ENCODE data around the gene PIK3R2.
A peak's percentile ranks its signal among the peaks of the same experiment; 100 is the strongest.
"Not testable (repeated sequence)": the region's sequence is repeated elsewhere in the genome, so short reads cannot be mapped to it uniquely, and the experiment has no call there.

The PIK3R2 gene

DNA sequence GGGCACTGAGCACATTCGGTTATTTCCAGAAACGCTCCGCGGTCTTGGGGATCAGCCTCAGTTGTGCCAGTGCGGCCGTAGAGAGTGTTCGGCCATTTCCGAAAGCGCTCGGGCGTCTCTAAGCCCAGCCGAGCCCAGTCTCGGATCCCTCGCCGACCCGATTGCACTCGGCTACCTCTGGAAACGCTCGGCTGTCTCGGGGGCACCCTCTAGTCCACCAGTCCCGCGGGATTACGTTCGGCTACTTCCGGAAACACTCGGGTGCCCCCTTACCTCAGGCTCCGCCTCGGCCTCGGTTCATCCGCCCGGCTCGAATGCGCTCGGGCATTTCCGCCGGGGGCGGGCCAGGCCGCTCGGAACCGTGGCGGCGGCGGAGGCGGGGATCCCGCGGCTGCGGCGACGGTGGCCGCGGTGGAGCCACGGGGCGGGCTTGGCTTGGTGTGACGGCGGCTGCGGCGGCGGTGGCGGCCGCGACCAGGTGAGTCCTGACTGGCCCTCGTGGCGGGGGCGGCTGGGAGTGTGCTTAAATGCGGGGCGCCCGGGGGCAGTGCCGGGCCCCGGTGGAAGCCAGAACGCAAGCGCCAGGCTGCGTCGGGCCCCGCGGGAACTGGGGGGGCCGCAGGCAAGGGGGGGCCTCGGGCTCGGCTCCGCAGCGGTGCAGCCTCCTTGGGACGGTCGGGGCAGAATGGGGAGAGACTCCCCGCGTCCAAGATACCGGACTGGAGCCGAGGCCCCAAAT is at the start of gene PIK3R2:
PIK3R2 (plus strand) TSS at position 347 of the 739 bp plus-strand sequence. CDS start 2,717 bp downstream, outside the sequence.
- peak; percentile 96 for DNase-seq (ENCODE audit: low read depth)
- peak within 1 kb of the TSS; percentile 67 for H3K4me3 ChIP-seq (ENCODE audit: low read depth, low read length)
- TF ChIP-seq, protein P1, sequence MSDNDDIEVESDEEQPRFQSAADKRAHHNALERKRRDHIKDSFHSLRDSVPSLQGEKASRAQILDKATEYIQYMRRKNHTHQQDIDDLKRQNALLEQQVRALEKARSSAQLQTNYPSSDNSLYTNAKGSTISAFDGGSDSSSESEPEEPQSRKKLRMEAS (IDR thresholded peaks at IDR 0.05; ENCODE audit: low read depth, low read length) = peak; percentile 6; the same call in 1 of the 2 replicates
- TF ChIP-seq POLR2A (IDR thresholded peaks at IDR 0.05; ENCODE audit: extremely low read depth, insufficient read length) = no peak
- no peak for TF ChIP-seq CTCF (IDR thresholded peaks at IDR 0.05; ENCODE audit: low read depth, low read length)
- no peak; the same call in 1 of the 2 replicates for TF ChIP-seq MYC (IDR thresholded peaks at IDR 0.05; ENCODE audit: low read depth, low read length)

DNA sequence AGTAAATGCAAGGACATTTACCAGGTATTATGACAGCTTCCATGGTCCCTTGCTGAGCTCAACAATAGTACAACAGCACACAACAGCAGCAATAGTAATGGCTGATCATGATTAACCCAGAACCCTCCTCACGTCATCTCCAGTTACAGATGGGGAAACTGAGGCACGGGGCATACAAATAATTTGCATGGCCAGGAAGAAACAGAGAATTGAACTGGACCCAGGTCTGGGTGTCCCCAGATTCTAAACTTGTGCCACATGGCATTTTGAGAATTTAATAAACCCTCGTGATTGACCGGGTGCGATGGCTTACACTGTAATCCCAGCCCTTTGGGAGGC is 48.2 kb upstream of the PIK3R2 start:
- peak overlapping the region; percentile 35 for H3K4me3 ChIP-seq (ENCODE audit: low read depth, low read length)
- no peak for DNase-seq (ENCODE audit: low read depth)
- TF ChIP-seq POLR2A (IDR thresholded peaks at IDR 0.05; ENCODE audit: extremely low read depth, insufficient read length) = no peak
- no peak for TF ChIP-seq MYC (IDR thresholded peaks at IDR 0.05; ENCODE audit: low read depth, low read length)
- TF ChIP-seq CTCF (IDR thresholded peaks at IDR 0.05; ENCODE audit: low read depth, low read length) = no peak
- TF ChIP-seq, protein P1 (IDR thresholded peaks at IDR 0.05; ENCODE audit: low read depth, low read length) = no peak

- not testable (repeated sequence) for DNase-seq (ENCODE audit: low read depth); H3K4me3 ChIP-seq (ENCODE audit: low read depth, low read length)
Observed at GRCh38 chr19:18105259-18105658, 47.7 kb upstream of the PIK3R2 start.

DNA sequence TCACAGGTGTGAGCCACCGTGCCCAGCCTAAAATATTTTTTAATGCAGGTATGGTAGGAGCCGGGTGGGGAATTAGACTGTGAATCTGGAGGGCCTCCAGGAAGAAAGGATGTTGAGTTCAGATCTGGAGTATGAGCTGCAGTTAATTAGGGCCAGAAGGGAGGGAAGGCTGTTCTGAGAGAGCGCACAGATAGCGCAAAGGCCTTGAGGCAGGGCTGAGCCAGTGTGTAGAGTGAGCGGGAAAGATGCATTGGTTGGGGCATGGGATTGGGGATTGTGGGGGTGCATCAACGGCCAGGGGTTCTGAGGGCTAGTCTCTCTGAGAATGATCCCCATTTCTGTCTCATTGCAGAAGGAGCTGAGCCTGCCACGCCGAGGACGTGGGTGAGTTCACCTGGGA is 45.7 kb upstream of the PIK3R2 start:
- H3K4me3 ChIP-seq (ENCODE audit: low read depth, low read length) = no peak overlapping the region
- DNase-seq (ENCODE audit: low read depth) = no peak
- no peak for TF ChIP-seq POLR2A (IDR thresholded peaks at IDR 0.05; ENCODE audit: extremely low read depth, insufficient read length)
- no peak; the same call in 1 of the 2 replicates for TF ChIP-seq MYC (IDR thresholded peaks at IDR 0.05; ENCODE audit: low read depth, low read length)
- TF ChIP-seq, protein P1 (IDR thresholded peaks at IDR 0.05; ENCODE audit: low read depth, low read length) = no peak
- TF ChIP-seq CTCF (IDR thresholded peaks at IDR 0.05; ENCODE audit: low read depth, low read length) = no peak

- H3K4me3 ChIP-seq (ENCODE audit: low read depth, low read length) = no peak overlapping the region
Observed at GRCh38 chr19:18108897-18109296, 44.1 kb upstream of the PIK3R2 start.

More at GRCh38 chr19:18108897-18109296, 44.1 kb upstream of the PIK3R2 start:
- TF ChIP-seq POLR2A (IDR thresholded peaks at IDR 0.05; ENCODE audit: extremely low read depth, insufficient read length) = no peak
- TF ChIP-seq, protein P1 (IDR thresholded peaks at IDR 0.05; ENCODE audit: low read depth, low read length) = no peak
- no peak for TF ChIP-seq MYC (IDR thresholded peaks at IDR 0.05; ENCODE audit: low read depth, low read length)
- TF ChIP-seq CTCF (IDR thresholded peaks at IDR 0.05; ENCODE audit: low read depth, low read length) = no peak
- no peak for DNase-seq (ENCODE audit: low read depth)

All from NB4 (cell line).